ENCODE measurements around the gene CNTN1.

The CNTN1 gene

GRCh38 chr12:40988824-40989223 lies 296.6 kb downstream of the CNTN1 start:
- in situ Hi-C loops (cut with HindIII; ENCODE audit: low pct_ligation_motif_present, low pct_unique_long_range_greater_than_20kb, low sequenced_read_pairs): no loop called here
- no peak for DNase-seq

GRCh38 chr12:40989785-40990184 lies 297.5 kb downstream of the CNTN1 start:
- DNase-seq: no peak
- in situ Hi-C loops (cut with HindIII; ENCODE audit: low pct_ligation_motif_present, low pct_unique_long_range_greater_than_20kb, low sequenced_read_pairs): no loop called here

DNA sequence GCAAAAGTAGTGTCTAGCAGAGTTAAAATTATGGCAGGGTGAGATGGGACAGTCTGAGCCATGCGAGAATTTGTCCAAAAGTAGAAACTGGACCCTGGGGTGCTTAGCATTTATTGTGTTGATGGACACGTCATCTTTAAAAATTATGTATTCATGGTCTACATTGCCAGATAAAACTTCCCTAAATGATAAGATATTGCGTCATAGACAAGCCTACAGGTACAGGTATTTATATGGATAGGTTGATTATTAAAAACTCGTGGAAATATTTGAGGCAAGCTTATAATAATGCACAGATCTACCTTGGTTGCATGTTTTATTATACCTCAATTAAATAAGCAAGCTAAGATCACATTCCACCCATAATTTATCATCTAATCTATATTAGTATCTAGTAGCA lies 299.9 kb downstream of the CNTN1 start:
- in situ Hi-C loops (cut with HindIII; ENCODE audit: low pct_ligation_motif_present, low pct_unique_long_range_greater_than_20kb, low sequenced_read_pairs): no loop called here
- DNase-seq: no peak

- DNase-seq: no peak
- in situ Hi-C loops (cut with HindIII; ENCODE audit: low pct_ligation_motif_present, low pct_unique_long_range_greater_than_20kb, low sequenced_read_pairs): no loop called here
Measured at GRCh38 chr12:40992674-40993073, 300.4 kb downstream of the CNTN1 start.

- in situ Hi-C loops (cut with HindIII; ENCODE audit: low pct_ligation_motif_present, low pct_unique_long_range_greater_than_20kb, low sequenced_read_pairs): no loop called here
- no peak for DNase-seq
Measured at GRCh38 chr12:40993158-40993557, 300.9 kb downstream of the CNTN1 start.

- in situ Hi-C loops (cut with HindIII; ENCODE audit: low pct_ligation_motif_present, low pct_unique_long_range_greater_than_20kb, low sequenced_read_pairs): no loop called here
- DNase-seq: no peak
Measured at GRCh38 chr12:40996091-40996490, 303.9 kb downstream of the CNTN1 start.

DNA sequence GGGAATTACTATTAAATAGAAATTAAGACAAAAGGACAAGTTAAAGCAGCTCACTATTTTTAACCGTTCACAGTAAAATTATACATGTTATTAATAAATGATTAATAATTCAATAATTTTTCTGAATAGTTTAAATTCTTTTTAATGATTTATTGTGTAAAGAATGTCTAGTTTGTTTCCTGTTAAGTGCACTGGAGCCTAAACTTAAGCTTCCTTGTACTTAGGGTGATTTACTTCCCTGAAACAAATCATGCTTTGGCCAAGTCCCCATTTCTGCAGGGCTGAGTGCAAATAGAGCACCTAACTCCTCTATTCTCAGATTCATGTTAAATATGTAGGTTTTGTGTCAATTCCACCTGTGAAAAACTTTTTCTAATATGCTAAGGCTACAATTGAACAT lies 307.0 kb downstream of the CNTN1 start:
- in situ Hi-C loops (cut with HindIII; ENCODE audit: low pct_ligation_motif_present, low pct_unique_long_range_greater_than_20kb, low sequenced_read_pairs): no loop called here
- no peak for DNase-seq

GRCh38 chr12:41008472-41008871 lies 316.2 kb downstream of the CNTN1 start:
- in situ Hi-C loops (cut with HindIII; ENCODE audit: low pct_ligation_motif_present, low pct_unique_long_range_greater_than_20kb, low sequenced_read_pairs): no loop called here
- DNase-seq: no peak

DNA sequence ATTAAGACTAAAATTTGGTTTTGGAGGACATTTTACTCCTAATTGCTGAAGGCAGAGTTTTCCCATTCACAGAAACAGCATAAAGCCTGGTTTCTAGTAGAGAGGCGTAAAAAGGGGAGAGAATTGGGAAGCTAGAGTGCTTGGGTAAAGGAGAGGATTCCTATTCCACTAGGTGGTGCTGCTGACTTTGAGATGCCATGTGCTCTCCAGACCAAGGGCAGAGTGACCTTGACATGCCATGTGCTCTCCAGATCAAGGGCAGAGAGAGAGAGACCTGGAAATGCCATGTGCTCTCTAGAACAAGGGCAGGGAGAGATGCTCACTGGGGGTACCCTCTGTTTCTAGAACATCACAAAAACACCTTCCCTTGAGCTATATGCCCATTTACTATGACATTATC lies 319.7 kb downstream of the CNTN1 start:
- DNase-seq: no peak
- in situ Hi-C loops (cut with HindIII; ENCODE audit: low pct_ligation_motif_present, low pct_unique_long_range_greater_than_20kb, low sequenced_read_pairs): no loop called here

DNA sequence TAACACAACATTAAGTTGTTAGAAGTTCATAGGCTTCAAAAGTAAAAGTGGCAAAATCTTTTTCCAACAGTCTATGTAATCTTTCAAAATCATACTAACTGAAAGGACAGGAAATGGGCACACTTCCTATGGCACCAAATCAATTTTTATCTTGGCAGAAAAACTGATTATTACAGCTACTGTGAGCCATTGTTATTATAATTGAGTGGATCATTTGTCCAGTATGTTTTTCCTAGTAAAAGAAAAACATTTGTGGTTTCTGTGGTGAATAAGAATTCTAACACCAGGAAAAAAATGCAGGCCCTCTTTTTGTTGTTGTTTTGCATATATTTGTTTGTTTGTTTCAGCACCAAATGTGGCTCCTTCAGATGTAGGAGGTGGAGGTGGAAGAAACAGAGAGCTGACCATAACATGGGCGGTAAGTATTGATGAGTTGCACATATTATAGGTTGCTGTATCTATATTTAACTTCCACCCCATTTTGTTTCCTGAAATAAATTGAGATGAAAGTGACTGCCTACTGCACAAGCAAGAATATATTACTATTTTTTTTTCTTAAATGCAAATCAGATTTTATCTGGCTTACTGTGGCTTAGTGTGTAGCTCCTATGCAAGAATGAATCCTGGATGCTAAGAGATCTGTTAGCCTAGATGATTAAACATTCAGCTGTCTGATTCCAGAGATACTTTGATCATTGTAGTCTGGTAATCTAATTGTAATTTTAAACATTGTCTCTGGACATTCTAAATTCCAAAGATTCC lies 321.8 kb downstream of the CNTN1 start:
- DNase-seq: no peak
- in situ Hi-C loops (cut with HindIII; ENCODE audit: low pct_ligation_motif_present, low pct_unique_long_range_greater_than_20kb, low sequenced_read_pairs): no loop called here

- in situ Hi-C loops (cut with HindIII; ENCODE audit: low pct_ligation_motif_present, low pct_unique_long_range_greater_than_20kb, low sequenced_read_pairs): no loop called here
Measured at GRCh38 chr12:41014643-41015020, 322.4 kb downstream of the CNTN1 start.

DNA sequence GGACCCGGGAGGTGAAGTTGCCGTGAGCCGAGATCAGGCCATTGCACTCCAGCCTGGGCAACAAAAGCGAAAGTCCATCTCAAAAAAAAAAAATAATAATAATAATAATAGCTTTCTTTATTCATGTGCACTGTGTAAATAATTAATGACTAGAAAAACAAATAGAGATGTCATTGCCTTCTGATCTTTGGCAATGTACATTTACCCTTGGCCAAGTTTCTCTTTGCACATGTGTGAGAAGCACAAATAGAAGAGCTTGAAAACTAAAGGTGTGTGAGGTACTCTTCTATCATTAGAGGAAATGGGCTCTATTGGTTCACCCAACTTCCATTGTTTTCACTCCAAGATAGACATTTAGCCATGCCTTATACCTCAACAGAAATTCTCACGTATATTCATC lies 325.8 kb downstream of the CNTN1 start:
- DNase-seq: no peak
- in situ Hi-C loops (cut with HindIII; ENCODE audit: low pct_ligation_motif_present, low pct_unique_long_range_greater_than_20kb, low sequenced_read_pairs): no loop called here

More at GRCh38 chr12:41014643-41015020, 322.4 kb downstream of the CNTN1 start:
- DNase-seq: no peak

DNA sequence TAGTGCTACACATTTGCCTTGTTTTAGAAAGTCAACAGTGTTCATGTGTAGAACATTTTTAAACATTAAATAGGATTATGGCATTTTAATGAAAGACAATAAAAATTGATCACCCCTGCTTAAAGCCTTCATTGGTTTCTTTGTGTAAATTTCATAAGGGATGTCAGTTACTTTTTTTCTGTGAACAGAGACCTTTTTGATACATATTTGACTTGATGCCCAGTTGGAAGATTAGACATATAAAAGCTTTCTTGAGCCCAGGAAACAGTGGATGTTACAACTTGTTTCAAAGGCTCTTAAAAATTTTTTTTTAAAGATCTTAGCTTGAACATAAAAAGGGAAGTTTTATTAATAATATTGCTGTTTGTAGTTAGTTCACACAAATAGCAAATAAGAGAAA lies 327.2 kb downstream of the CNTN1 start:
- in situ Hi-C loops (cut with HindIII; ENCODE audit: low pct_ligation_motif_present, low pct_unique_long_range_greater_than_20kb, low sequenced_read_pairs): no loop called here
- DNase-seq: no peak

DNA sequence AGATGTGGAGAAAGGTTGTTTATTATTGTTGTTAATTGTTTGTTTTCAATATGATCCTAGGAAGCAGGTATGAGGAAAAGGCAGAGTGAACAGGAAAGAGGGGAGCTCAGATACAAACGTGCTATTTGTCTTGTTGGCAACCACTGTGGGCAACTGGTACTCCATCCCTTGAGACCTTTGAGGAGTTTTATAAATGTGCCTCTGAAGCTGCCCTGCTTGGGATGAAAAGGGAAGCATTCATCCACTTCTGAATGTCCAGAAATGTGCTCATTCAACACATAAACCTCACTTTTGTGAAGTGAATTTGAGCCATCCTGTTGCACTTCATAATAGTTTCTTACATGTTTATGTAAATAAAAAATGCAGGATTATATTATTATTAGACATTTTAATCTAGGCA lies 331.6 kb downstream of the CNTN1 start:
- in situ Hi-C loops (cut with HindIII; ENCODE audit: low pct_ligation_motif_present, low pct_unique_long_range_greater_than_20kb, low sequenced_read_pairs): no loop called here

DNA sequence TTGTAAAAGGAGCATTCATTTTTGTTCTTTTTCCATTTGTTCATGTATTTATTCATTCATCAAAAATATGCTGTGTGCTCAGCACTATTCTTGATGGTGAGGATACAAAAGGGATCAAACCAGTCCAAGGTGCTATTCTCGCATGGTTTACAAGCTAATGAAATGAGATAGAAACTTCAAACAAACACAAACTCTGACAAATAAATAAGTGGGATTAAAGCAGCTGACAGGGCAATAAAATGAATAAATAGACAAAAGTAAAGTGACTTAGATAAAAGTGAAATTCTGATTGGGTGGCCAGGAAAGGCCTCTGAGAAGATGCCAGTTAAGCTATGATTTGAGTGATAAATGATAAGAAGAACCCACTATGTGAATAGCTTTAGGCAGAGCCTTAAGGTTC lies 333.9 kb downstream of the CNTN1 start:
- in situ Hi-C loops (cut with HindIII; ENCODE audit: low pct_ligation_motif_present, low pct_unique_long_range_greater_than_20kb, low sequenced_read_pairs): no loop called here
- DNase-seq: no peak

More for the DNA sequence above, 331.6 kb downstream of the CNTN1 start:
- DNase-seq: no peak

DNA sequence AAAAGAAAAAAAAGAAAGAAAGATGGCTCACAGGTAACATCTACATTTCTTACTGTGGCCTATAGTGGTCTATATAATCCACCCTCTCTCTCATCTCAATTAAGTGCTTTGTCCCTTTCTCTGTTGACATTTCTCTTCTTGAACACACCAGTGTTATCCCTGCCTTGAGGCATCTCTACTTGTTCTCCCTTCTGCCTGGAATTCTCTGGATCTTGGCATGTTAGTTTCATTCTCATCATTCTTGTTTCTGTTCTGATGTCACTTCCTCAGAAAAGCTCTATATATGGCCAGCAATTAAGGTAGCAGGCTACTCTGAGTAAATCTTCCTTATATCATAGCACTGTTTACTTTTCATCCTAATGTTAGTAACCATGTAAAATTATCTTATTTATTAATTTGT lies 340.1 kb downstream of the CNTN1 start:
- in situ Hi-C loops (cut with HindIII; ENCODE audit: low pct_ligation_motif_present, low pct_unique_long_range_greater_than_20kb, low sequenced_read_pairs): no loop called here
- no peak for DNase-seq

- in situ Hi-C loops (cut with HindIII; ENCODE audit: low pct_ligation_motif_present, low pct_unique_long_range_greater_than_20kb, low sequenced_read_pairs): no loop called here
- no peak for DNase-seq
Measured at GRCh38 chr12:41034686-41035085, 342.4 kb downstream of the CNTN1 start.

- DNase-seq: no peak
- in situ Hi-C loops (cut with HindIII; ENCODE audit: low pct_ligation_motif_present, low pct_unique_long_range_greater_than_20kb, low sequenced_read_pairs): no loop called here
Measured at GRCh38 chr12:41039461-41039860, 347.2 kb downstream of the CNTN1 start.

DNA sequence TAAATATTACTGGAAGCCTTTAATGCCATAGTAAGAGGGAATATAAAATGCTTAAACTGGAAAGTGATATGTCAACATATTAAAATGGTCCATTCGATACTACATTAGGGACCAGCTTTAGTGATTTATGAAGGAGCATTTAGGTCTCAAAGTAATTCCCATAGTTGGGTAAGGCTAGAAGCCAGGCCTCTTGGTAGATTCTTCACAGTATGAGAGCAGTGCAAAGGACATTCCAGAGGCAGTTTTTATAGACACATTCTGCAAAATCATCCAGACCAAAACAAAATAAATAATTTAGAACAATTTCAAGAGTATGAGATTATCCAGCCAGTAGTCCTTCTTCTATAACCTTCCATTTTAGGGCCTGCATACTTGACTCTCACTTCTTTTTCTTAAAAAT lies 353.3 kb downstream of the CNTN1 start:
- DNase-seq: no peak
- in situ Hi-C loops (cut with HindIII; ENCODE audit: low pct_ligation_motif_present, low pct_unique_long_range_greater_than_20kb, low sequenced_read_pairs): no loop called here

DNA sequence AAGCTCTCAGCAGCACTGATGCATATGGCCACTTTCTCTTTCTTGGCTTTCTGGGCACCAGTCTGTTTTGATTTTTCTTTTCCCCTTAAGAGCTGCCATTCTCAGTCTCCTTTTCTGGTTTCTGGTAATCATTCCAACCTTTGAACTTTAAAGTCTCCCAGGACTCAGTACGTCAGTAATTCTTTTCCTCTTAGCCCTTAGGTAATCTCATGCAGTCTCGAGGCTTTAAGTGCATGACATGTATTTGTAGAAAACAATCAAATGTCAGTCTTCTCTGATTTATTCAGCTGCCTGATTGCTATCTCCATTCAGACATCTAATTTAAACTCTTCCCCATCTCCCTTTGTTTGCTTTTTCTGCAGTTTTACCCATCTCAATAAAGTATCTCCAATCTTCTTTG lies 356.8 kb downstream of the CNTN1 start:
- no peak for DNase-seq
- in situ Hi-C loops (cut with HindIII; ENCODE audit: low pct_ligation_motif_present, low pct_unique_long_range_greater_than_20kb, low sequenced_read_pairs): no loop called here

DNA sequence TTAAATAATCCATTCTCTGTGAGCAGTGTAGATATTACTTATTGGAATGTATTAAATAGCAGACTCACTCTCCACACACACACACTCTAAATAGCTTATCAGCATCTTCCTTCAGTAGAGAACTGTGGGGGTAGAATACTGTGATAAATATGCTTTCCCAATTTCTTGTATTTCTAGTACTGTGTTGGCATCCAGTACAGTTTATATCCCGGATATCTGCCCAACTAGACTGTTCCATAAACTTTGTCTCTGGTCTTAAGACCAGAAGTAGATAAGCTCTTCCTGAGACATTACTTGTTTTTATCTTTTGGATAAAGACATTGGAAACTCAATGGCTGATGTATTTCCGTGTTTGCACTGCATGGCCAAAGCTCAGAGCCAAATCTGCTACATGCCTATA lies 359.7 kb downstream of the CNTN1 start:
- in situ Hi-C loops (cut with HindIII; ENCODE audit: low pct_ligation_motif_present, low pct_unique_long_range_greater_than_20kb, low sequenced_read_pairs): no loop called here

More for the DNA sequence above, 359.7 kb downstream of the CNTN1 start:
- DNase-seq: no peak
